ENCODE data around the gene S100G. TPM values are rescaled to one million over a fixed set of nuclear protein-coding genes. Genes with fewer than 3 reads are reported as not detected.

Gene S100G
- total and polyA plus RNA-seq, 4 donors = not detected

GRCh38 chrX:16662402-16662801 is 12.4 kb downstream of the S100G start:
- 59 to 90% methylated on average over 2 of the region's 2 CpGs for WGBS, 2 donors
- TF ChIP-seq CTCF (IDR thresholded peaks at IDR 0.05; ENCODE audit: control extremely low read depth, extremely low read depth) = no peak
- ATAC-seq (ENCODE audit: insufficient read depth, low FRiP score) (no peak), DNase-seq (no peak)
- Histone ChIP-seq H3K27me3 (ENCODE audit: control insufficient read depth in 3 of 3, insufficient read depth in 3 of 3, low read length in 2 of 3) (peaks cover 0 to 29% (median 26%) of the 10 kb centered on the region in 3 donors), H3K36me3 (ENCODE audit: control insufficient read depth in 4 of 4, insufficient read depth in 4 of 4, low read length in 4 of 4) (peaks cover 0 to 9% (median 0%) of the 10 kb centered on the region in 4 donors), H3K27ac (ENCODE audit: low read depth in 1 of 2, low read length in 1 of 2) (no peak overlapping the region), H3K9me3 (ENCODE audit: control insufficient read depth in 4 of 4, insufficient read depth in 3 of 4, low read length in 3 of 4) (no peaks in the 10 kb centered on the region), H3K4me3 (no peak overlapping the region), H3K9ac (ENCODE audit: insufficient read depth in 1 of 2, low read length in 2 of 2) (no peak overlapping the region), H3K4me1 (ENCODE audit: control insufficient read depth in 5 of 5, insufficient read depth in 5 of 5, low read length in 5 of 5) (no peaks in the 10 kb centered on the region)

- Histone ChIP-seq H3K4me1 (ENCODE audit: control insufficient read depth in 5 of 5, insufficient read depth in 5 of 5, low read length in 5 of 5) (no peaks in the 10 kb centered on the region), H3K27me3 (ENCODE audit: control insufficient read depth in 3 of 3, insufficient read depth in 3 of 3, low read length in 2 of 3) (peaks cover 0 to 30% (median 22%) of the 10 kb centered on the region in 3 donors), H3K4me3 (no peak overlapping the region), H3K27ac (ENCODE audit: low read depth in 1 of 2, low read length in 1 of 2) (no peak overlapping the region), H3K36me3 (ENCODE audit: control insufficient read depth in 4 of 4, insufficient read depth in 4 of 4, low read length in 4 of 4) (peaks cover 0 to 9% (median 2%) of the 10 kb centered on the region in 4 donors), H3K9ac (ENCODE audit: insufficient read depth in 1 of 2, low read length in 2 of 2) (no peak overlapping the region), H3K9me3 (ENCODE audit: control insufficient read depth in 4 of 4, insufficient read depth in 3 of 4, low read length in 3 of 4) (no peaks in the 10 kb centered on the region)
- no peak for DNase-seq
- no peak for TF ChIP-seq CTCF (IDR thresholded peaks at IDR 0.05; ENCODE audit: control extremely low read depth, extremely low read depth)
- 85 to 96% methylated on average over 5 of the region's 5 CpGs for WGBS, 2 donors
- no peak for ATAC-seq (ENCODE audit: insufficient read depth, low FRiP score)
These were observed 14.1 kb downstream of the S100G start for GRCh38 chrX:16664074-16664473.

- no peaks in the 10 kb centered on the region for H3K4me1 ChIP-seq (ENCODE audit: control insufficient read depth in 5 of 5, insufficient read depth in 5 of 5, low read length in 5 of 5)
- ATAC-seq (ENCODE audit: insufficient read depth, low FRiP score) = no peak
- no peak overlapping the region for H3K4me3 ChIP-seq
- 87 to 97% methylated on average over 2 of the region's 2 CpGs for WGBS, 2 donors
- no peaks in the 10 kb centered on the region for H3K9me3 ChIP-seq (ENCODE audit: control insufficient read depth in 4 of 4, insufficient read depth in 3 of 4, low read length in 3 of 4)
- H3K36me3 ChIP-seq (ENCODE audit: control insufficient read depth in 4 of 4, insufficient read depth in 4 of 4, low read length in 4 of 4) = peaks cover 0 to 9% (median 2%) of the 10 kb centered on the region in 4 donors
- no peak overlapping the region for H3K27ac ChIP-seq (ENCODE audit: low read depth in 1 of 2, low read length in 1 of 2)
- no peak for TF ChIP-seq CTCF (IDR thresholded peaks at IDR 0.05; ENCODE audit: control extremely low read depth, extremely low read depth)
- peaks cover 0 to 26% (median 17%) of the 10 kb centered on the region in 3 donors for H3K27me3 ChIP-seq (ENCODE audit: control insufficient read depth in 3 of 3, insufficient read depth in 3 of 3, low read length in 2 of 3)
- H3K9ac ChIP-seq (ENCODE audit: insufficient read depth in 1 of 2, low read length in 2 of 2) = no peak overlapping the region
- DNase-seq = no peak
These were observed 14.7 kb downstream of the S100G start for GRCh38 chrX:16664626-16665025.

GRCh38 chrX:16665089-16665488 is 15.1 kb downstream of the S100G start:
- no peak for TF ChIP-seq CTCF (IDR thresholded peaks at IDR 0.05; ENCODE audit: control extremely low read depth, extremely low read depth)
- ATAC-seq (ENCODE audit: insufficient read depth, low FRiP score) = no peak

More at GRCh38 chrX:16665089-16665488, 15.1 kb downstream of the S100G start:
- Histone ChIP-seq H3K36me3 (ENCODE audit: control insufficient read depth in 4 of 4, insufficient read depth in 4 of 4, low read length in 4 of 4) (peaks cover 0 to 9% (median 2%) of the 10 kb centered on the region in 4 donors), H3K4me3 (no peak overlapping the region), H3K27me3 (ENCODE audit: control insufficient read depth in 3 of 3, insufficient read depth in 3 of 3, low read length in 2 of 3) (peaks cover 0 to 28% (median 18%) of the 10 kb centered on the region in 3 donors), H3K9ac (ENCODE audit: insufficient read depth in 1 of 2, low read length in 2 of 2) (no peak overlapping the region), H3K4me1 (ENCODE audit: control insufficient read depth in 5 of 5, insufficient read depth in 5 of 5, low read length in 5 of 5) (no peaks in the 10 kb centered on the region), H3K9me3 (ENCODE audit: control insufficient read depth in 4 of 4, insufficient read depth in 3 of 4, low read length in 3 of 4) (no peaks in the 10 kb centered on the region), H3K27ac (ENCODE audit: low read depth in 1 of 2, low read length in 1 of 2) (no peak overlapping the region)
- DNase-seq = peak in 2 of 3 donors; percentile 12 to 46
- 68 to 83% methylated on average over 2 of the region's 2 CpGs for WGBS, 2 donors

All from lung (tissue), 12 donors.